Activated B cell treated with CpG ODN at 0.5 μM for 24 hours (primary cell): ENCODE results near the gene OXNAD1. TPM values are rescaled to one million over a fixed set of nuclear protein-coding genes. Genes with fewer than 3 reads are reported as not detected.

ENCODE experiments used
- ATAC-seq: fragments of 200-7000 bp; cut with Tn5 transposase; one replicate; pipeline ENCODE4 v1.10.0; 2021; ENCODE audit warnings: low read depth, mild to moderate bottlenecking, moderate library complexity
- CTCF ChIA-PET: fragments of 350-600 bp; sonication (Branson Sonifier 250); formaldehyde crosslinking; loops from one replicate; lab custom pipeline; 2021; ENCODE audit warnings: antibody characterized with exemption; lab: Charles Lee
- POLR2A ChIA-PET: fragments of 350-600 bp; sonication (Branson Sonifier 250); formaldehyde crosslinking; loops from one replicate; lab custom pipeline; 2021; ENCODE audit warnings: antibody characterized with exemption; lab: Charles Lee
- DNase-seq: peaks from one replicate; pipeline ENCODE4 v3.0.0; 2022
- H3K27ac Mint-ChIP-seq: one replicate; pipeline ENCODE4 v1.8.0; 2020; ENCODE audit warnings: mixed read lengths
- H3K27me3 Mint-ChIP-seq: one replicate; pipeline ENCODE4 v1.8.0; 2021; ENCODE audit warnings: mixed read lengths
- H3K36me3 Mint-ChIP-seq: one replicate; pipeline ENCODE4 v1.8.0; 2021; ENCODE audit warnings: low read depth, mixed read lengths
- H3K4me1 Mint-ChIP-seq: one replicate; pipeline ENCODE4 v1.8.0; 2021; ENCODE audit warnings: mixed read lengths
- H3K4me3 Mint-ChIP-seq: one replicate; pipeline ENCODE4 v1.8.0; 2020; ENCODE audit warnings: mild to moderate bottlenecking, mixed read lengths
- H3K9me3 Mint-ChIP-seq: one replicate; pipeline ENCODE4 v1.8.0; 2020; ENCODE audit warnings: mixed read lengths
- CTCF ChIP-seq: fragments of 200-600 bp; IDR thresholded peaks from one replicate; pipeline ENCODE4 v1.8.0; 2022; ENCODE audit warnings: antibody characterized with exemption, mild to moderate bottlenecking
- intact Hi-C: fragments of 100-400 bp; cut with micrococcal nuclease; formaldehyde crosslinking; loops from one replicate; pipeline ENCODE4 v1.15.1; 2024
- total RNA-seq: library from RNA; stranded (reverse); gene quantifications from 2 replicates; pipeline ENCODE4 v1.2.3, GENCODE V29; 2022

The OXNAD1 gene
- total RNA-seq, 1 donor from 2014 or later, result 8.7 TPM

DNA sequence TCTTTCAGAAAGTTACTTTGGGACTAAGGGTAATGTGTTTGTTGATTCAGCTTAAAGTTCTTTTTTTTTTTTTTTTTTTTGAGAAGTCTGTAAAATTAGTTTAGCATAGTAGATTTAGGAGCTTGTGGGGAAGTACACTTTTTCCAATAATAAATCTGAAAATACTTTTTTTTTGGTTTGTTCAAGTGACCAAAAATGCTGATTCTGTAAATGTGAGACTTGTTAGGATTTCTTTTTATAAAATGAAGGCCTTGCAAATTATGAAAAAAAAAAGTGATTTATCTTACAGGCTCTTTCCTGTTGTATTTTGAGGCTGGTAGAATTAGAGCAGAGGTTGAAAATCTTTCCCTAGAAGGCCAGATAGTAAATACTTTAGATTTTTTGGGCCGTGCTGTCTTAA, 7.6 kb downstream of the OXNAD1 start:
- no peak for DNase-seq
- no peaks in the 10 kb centered on the region for H3K9me3 Mint-ChIP-seq
- no peaks in the 10 kb centered on the region for H3K4me1 Mint-ChIP-seq
- no peak overlapping the region for H3K27ac Mint-ChIP-seq
- H3K4me3 Mint-ChIP-seq, result no peak overlapping the region
- CTCF ChIA-PET, result no interaction called here
- TF ChIP-seq CTCF, result no peak
- intact Hi-C loops, result no loop called here
- POLR2A ChIA-PET, result no interaction called here
- peaks cover 48% of the 10 kb centered on the region for H3K36me3 Mint-ChIP-seq
- no peaks in the 10 kb centered on the region for H3K27me3 Mint-ChIP-seq
- no peak for ATAC-seq

DNA sequence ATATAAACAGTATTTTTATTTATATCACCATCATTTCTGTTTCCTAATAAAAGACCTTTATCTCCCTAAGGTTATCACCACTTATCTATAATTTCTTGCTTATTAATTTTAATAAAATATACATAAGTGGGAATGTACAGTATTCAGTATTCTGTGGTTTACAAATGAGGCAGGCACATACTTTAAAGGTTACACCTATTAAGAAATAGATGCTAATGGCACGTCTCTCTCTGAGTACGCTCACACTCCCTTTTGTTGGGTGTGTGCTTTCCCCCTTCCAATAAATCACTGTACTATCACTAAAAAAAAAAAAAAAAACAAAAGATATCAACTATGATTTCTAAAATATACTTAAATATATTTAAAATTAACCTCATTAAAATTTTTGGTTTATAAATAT, 8.9 kb downstream of the OXNAD1 start:
- Mint-ChIP-seq H3K27me3 (no peaks in the 10 kb centered on the region), H3K4me3 (no peak overlapping the region), H3K4me1 (no peaks in the 10 kb centered on the region), H3K36me3 (peaks cover 50% of the 10 kb centered on the region), H3K27ac (no peak overlapping the region), H3K9me3 (no peaks in the 10 kb centered on the region)
- intact Hi-C loops, result no loop called here
- TF ChIP-seq CTCF, result no peak
- ATAC-seq (no peak), DNase-seq (no peak)
- POLR2A ChIA-PET, result interaction anchor here (0.7 kb wide), 1 partner anchor 9 kb away, joined by 8 read pairs; the partner anchor contains the start of gene DPH3
- CTCF ChIA-PET, result interaction anchor here (1.5 kb wide), 1 partner anchor 17 kb away, joined by 5 read pairs; no protein-coding TSS in a partner anchor

- Mint-ChIP-seq H3K9me3 (no peaks in the 10 kb centered on the region), H3K27ac (no peak overlapping the region), H3K27me3 (no peaks in the 10 kb centered on the region), H3K4me3 (no peak overlapping the region), H3K36me3 (peaks cover 27% of the 10 kb centered on the region), H3K4me1 (no peaks in the 10 kb centered on the region)
- DNase-seq (no peak), ATAC-seq (no peak)
- TF ChIP-seq CTCF, result no peak
- intact Hi-C loops, result no loop called here
- ChIA-PET POLR2A (no interaction called here), CTCF (interaction anchor here (1.1 kb wide), 1 partner anchor 13 kb away, joined by 4 read pairs; no protein-coding TSS in a partner anchor)
Observed at GRCh38 chr3:16277471-16277870, 12.5 kb downstream of the OXNAD1 start.

- ATAC-seq (no peak), DNase-seq (no peak)
- TF ChIP-seq CTCF, result no peak
- no peaks in the 10 kb centered on the region for H3K27me3 Mint-ChIP-seq
- H3K36me3 Mint-ChIP-seq, result peaks cover 30% of the 10 kb centered on the region
- ChIA-PET POLR2A (no interaction called here), CTCF (interaction anchor here (1.5 kb wide), 1 partner anchor 10 kb away, joined by 4 read pairs; no protein-coding TSS in a partner anchor)
- H3K27ac Mint-ChIP-seq, result no peak overlapping the region
- H3K4me1 Mint-ChIP-seq, result no peaks in the 10 kb centered on the region
- H3K9me3 Mint-ChIP-seq, result no peaks in the 10 kb centered on the region
- H3K4me3 Mint-ChIP-seq, result no peak overlapping the region
- intact Hi-C loops, result no loop called here
Observed at GRCh38 chr3:16279010-16279801, 14.2 kb downstream of the OXNAD1 start.

DNA sequence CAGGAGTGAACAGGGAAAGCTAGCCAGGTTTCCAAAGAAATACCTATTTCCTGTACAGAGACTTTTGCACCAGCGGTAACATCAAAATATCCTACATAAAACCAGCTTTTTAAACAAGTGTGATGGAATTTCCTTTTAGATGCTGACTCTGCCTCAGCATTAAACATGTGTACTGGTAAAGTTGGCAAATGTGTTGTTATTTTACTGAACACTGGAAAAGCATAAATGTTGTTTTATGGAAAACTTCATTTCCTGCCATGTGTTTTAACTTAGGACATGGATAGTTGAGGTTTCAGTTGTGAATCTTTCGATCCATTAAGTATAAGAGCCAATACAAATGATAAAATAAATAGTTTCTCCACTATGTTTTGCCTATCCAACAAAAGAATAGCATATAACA, 15.7 kb downstream of the OXNAD1 start:
- intact Hi-C loops, result no loop called here
- H3K4me1 Mint-ChIP-seq, result no peaks in the 10 kb centered on the region
- ChIA-PET POLR2A (no interaction called here), CTCF (no interaction called here)
- peaks cover 31% of the 10 kb centered on the region for H3K36me3 Mint-ChIP-seq
- no peak overlapping the region for H3K27ac Mint-ChIP-seq
- ATAC-seq, result no peak
- no peaks in the 10 kb centered on the region for H3K9me3 Mint-ChIP-seq
- DNase-seq, result no peak
- H3K27me3 Mint-ChIP-seq, result no peaks in the 10 kb centered on the region
- H3K4me3 Mint-ChIP-seq, result no peak overlapping the region
- no peak for TF ChIP-seq CTCF
